DMS79 (cell line): ENCODE results near the gene BTRC.
"Not testable (repeated sequence)": the region's sequence is repeated elsewhere in the genome, so short reads cannot be mapped to it uniquely, and the experiment has no call there.

Experiments
- DNase-seq: peaks from one replicate; lab custom pipeline; 2025; lab: John Stamatoyannopoulos, UW

Gene BTRC

GRCh38 chr10:101346177-101346576 lies 7.8 kb upstream of the BTRC start:
- no peak for DNase-seq

GRCh38 chr10:101351017-101351416 lies 2.9 kb upstream of the BTRC start:
- DNase-seq, result no peak

- no peak for DNase-seq
Observed at GRCh38 chr10:101351477-101351876, 2.5 kb upstream of the BTRC start.

DNA sequence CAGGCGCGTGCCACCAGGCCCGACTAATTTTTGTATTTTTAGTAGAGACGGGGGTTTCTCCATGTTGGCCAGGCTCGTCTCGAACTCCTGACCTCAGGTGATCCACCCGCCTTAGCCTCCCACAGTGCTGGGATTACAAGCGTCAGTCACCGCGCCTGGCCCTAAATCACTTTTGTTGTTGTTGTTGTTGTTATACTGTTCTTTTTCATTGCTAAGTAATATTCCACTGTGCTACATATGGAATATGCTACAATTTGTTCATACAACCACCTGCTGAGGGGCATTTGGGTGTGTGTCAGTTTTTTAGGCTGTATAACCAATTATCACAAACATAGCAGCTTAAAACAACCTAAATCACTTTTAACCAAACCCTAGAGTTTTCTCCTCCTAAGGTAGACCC lies 1.1 kb upstream of the BTRC start:
- not testable (repeated sequence) for DNase-seq

- DNase-seq, result no peak
Observed at GRCh38 chr10:101354328-101355071, 535 bp downstream of the BTRC start.

GRCh38 chr10:101355072-101355706 lies 1.2 kb downstream of the BTRC start:
- no peak for DNase-seq

GRCh38 chr10:101356132-101356531 lies 2.2 kb downstream of the BTRC start:
- DNase-seq, result no peak

DNA sequence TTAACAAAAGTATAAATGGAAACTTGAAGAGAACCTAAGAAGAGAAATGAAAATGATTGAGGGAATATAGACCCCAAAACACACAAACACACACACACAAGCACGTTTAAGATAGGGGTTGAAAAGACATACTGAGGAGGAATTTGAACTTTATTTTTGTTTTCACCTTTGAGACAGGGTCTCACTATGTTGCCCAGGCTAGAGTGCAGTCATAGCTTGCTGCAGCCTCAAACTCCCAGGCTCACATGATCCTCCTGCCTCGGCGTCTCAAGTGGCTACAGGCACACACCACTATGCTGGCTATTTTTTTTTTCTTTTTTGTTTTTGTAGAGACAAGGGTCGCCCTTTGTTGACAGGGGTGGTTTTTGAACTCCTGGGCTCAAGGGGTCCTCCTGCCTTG lies 4.0 kb downstream of the BTRC start:
- DNase-seq, result no peak

DNA sequence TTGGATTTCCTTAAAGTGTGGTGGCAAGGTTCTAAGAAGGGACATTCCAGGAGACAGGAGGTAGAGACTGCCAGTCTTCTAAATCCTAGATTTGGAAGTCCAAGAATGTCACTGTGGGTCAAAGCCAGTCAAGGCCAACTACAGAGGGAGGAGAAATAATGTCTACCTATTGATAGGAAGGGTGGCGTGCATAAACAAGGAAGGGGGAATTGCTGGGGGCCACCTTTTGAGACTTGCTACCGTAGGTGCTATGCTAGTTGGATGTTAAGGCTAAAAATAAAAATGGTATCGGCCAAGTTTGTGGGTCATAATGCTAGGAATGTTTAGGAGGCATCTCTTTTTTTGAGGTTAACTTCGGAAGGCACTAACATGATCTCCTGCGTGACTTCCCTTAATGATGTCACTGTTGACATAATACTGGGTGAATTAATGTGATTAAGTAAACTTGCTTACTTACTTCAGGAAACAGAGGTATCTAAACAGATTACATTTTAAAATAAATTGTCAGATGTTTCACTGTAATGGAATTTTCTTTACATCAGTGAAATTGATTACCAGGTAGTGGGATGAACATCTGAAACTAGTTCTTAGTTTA lies 4.8 kb downstream of the BTRC start:
- no peak for DNase-seq

DNA sequence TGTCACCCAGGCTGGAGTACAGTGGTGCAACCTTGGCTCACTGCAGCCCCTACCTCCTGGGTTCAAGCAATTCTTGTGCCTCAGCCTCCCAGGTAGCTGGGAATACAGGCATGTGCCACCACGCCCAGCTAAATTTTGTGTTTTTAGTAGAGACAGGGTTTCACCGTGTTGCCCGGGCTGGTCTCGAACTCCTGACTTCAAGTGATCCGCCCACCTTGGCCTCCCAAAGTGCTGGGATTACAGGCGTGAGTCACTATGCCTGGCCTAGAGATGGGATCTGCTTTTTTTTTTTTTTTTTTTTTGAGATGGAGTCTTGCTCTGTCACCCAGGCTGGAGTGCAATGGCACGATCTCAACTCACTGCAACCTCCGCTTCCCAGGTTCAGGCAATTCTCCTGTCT lies 6.1 kb downstream of the BTRC start:
- DNase-seq, result not testable (repeated sequence)

- DNase-seq, result not testable (repeated sequence)
Observed at GRCh38 chr10:101360841-101361240, 6.9 kb downstream of the BTRC start.

DNA sequence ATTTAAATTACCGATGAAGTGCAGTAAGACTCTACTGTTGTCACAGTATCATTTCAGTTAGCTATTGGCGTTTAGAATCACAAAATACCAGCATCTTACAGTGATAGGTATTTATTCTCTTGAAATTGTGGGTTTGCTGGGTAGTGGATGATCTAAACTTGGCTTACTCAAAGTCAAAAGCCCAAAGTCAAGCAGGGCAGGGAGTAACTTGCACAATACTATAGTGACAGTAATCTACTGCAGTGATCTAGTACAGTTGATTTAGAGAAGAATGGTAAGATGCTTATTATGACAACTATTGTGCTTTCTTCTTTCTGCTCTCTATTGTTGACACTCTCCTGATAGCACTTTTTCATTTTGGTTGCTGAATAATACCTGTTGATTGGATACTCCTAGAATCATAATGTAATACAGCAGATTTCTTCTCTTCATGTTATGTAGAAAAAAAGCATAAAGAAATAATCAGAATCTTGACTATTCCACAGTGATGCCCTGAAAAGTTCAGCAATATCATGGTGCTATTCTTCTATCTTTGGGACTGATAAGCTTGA lies 10.0 kb downstream of the BTRC start:
- DNase-seq, result no peak

- no peak for DNase-seq
Observed at GRCh38 chr10:101364721-101365120, 10.8 kb downstream of the BTRC start.

GRCh38 chr10:101367569-101368453 lies 13.8 kb downstream of the BTRC start:
- no peak for DNase-seq

DNA sequence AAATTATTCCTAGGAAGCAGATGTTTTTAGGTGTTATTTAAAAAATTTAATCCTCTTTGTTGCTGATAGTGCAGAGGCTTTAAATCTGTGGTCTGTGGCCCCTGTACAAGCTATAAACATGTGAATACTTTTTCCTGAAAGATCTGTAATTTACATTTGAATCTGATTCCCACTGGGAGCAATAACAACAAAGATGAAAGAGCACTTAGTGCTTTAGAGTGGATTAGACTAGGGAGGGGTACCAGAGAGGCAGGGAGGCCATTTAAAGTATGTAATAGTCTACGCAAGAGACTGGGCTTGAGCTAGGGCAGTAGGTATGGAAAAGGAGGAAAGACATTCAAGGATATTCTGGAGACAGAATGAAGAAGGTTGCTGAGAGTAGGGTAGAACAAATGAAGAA lies 19.1 kb downstream of the BTRC start:
- DNase-seq, result no peak

DNA sequence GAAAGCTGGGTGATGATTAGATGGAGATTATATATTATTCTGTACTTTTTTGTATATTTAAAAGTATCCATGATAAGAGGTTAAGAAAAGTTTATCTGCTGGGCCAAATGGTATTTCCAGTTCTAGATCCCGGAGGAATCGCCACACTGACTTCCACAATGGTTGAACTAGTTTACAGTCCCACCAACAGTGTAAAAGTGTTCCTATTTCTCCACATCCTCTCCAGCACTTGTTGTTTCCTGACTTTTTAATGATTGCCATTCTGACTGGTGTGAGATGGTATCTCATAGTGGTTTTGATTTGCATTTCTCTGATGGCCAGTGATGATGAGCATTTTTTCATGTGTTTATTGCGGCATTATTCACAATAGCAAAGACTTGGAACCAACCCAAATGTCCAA lies 20.0 kb downstream of the BTRC start:
- not testable (repeated sequence) for DNase-seq

DNA sequence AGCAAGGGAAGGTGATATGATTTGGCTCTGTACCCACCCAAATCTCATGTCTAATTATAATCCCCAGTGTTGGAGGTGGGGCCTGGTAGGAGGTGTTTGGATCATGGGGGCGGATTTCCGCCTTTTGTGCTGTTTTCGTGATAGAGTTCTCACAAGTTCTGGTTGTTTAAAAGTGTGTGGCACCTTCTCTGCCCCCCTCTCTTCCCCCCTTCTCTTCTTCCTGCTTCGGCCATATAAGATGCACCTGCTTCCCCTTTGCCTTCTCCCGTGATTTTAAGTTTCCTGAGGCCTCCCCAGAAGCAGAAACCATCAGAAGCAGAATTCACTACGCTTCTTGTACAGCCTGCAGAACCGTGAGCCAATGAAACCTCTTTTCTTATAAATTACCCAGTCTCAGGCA lies 21.1 kb downstream of the BTRC start:
- no peak for DNase-seq

DNA sequence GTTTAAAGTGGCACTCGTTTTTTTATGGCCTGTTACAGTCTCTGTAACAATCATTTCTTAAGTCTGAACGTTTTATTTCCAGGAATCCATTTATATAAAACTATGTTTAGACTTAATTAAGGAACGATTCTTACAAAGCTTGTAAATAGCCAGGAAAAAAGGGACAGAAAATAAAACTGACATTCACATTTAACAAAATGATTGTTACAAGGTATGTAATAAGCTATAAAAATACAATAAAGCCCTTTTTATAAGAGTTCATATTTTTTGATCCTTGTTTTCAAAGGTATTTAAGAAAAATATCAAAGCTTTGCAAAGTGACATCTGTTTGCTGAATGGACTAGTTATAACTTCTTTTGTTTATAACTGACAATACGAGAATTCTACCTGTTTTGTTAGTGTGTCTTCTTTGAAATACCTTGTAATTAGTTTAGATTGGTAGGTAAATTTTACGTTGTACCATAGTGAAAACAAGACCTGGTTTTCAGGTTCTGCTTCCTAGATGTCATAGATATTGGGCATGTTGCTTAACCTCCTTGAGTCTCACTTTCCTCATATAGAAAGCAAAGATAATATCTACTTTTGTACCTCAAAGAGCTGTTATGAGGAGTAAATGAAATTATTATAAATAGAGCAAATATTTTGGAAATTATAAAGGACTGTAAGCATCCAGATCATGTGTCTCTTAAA lies 25.8 kb downstream of the BTRC start:
- no peak for DNase-seq

- no peak for DNase-seq
Observed at GRCh38 chr10:101380353-101381017, 26.5 kb downstream of the BTRC start.

GRCh38 chr10:101385866-101386658 lies 32.1 kb downstream of the BTRC start:
- no peak for DNase-seq
